Urinary bladder (tissue), 4 donors: Measurements from ENCODE around the gene B2M. TPM values are rescaled to one million over a fixed set of nuclear protein-coding genes. Genes with fewer than 3 reads are reported as not detected.
A peak's percentile ranks its signal among the peaks of the same experiment; 100 is the strongest.
"Not testable (repeated sequence)": the region's sequence is repeated elsewhere in the genome, so short reads cannot be mapped to it uniquely, and the experiment has no call there.

Source experiments
- DNase-seq: peaks from one replicate; pipeline ENCODE4 v3.0.0-alpha.2; 2015; ENCODE audit errors: extremely low spot score
- H3K27ac ChIP-seq: one replicate; pipeline ENCODE4 v1.5.1; 2013; ENCODE audit warnings: low read depth, mild to moderate bottlenecking, moderate library complexity
- H3K36me3 ChIP-seq: one replicate; pipeline ENCODE4 v1.6.1; 2013; ENCODE audit warnings: mild to moderate bottlenecking, moderate library complexity; ENCODE audit not compliant: insufficient read depth
- H3K4me1 ChIP-seq: one replicate; pipeline ENCODE4 v1.6.1; 2013; ENCODE audit warnings: mild to moderate bottlenecking, moderate library complexity; ENCODE audit not compliant: insufficient read depth
- H3K4me3 ChIP-seq: one replicate; pipeline ENCODE4 v1.5.1; 2013; ENCODE audit warnings: low read depth, low read length
- WGBS: extraction: QIAGEN DNeasy Blood & Tissue Kit; methylation state at CpG from one replicate; pipeline ENCODE4 v1.1.7; 2013; 5-methylcytosine and 5-hydroxymethylcytosine counted together
- polyA plus RNA-seq: library from polyadenylated mRNA; stranded (reverse); fragments of 200-250 nt; gene quantifications from one replicate; pipeline ENCODE4 v1.2.3, GENCODE V29; 2013
- total RNA-seq: library from RNA; depleted of rRNA; stranded (reverse); fragments of >200 nt; gene quantifications from one replicate; pipeline ENCODE4 v1.2.3, GENCODE V29; 2014
- donor health status: healthy with polysubstance abuse.
- donor health status: healthy.

B2M gene
- total and polyA plus RNA-seq, 2 donors: 1,910 to 3,964 TPM

DNA sequence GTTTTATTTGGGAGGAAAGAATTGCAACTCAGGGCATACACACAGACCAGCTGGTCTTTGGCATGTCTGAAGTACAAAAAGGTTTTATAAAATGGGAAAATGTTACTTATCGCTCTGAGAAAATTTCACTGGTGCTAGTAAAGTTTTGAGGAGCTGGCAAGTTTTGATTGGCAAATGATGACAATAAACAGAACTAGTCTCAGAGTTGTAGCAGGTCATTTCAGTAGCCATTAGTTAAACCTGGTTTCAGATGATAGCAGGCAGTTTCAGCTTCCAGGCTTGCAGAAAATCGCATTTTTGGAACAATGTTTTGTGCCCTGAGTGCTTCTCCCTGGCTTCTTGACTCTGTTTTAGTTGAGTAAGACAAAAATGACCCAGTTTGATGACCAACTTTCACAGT, 10.7 kb downstream of the B2M start:
- no peaks in the 10 kb centered on the region for H3K4me1 ChIP-seq
- H3K36me3 ChIP-seq: peaks cover 9% of the 10 kb centered on the region
- WGBS: 86% methylated on average over 2 of the region's 2 CpGs
- no peak overlapping the region for H3K4me3 ChIP-seq
- no peak for DNase-seq
- H3K27ac ChIP-seq: no peak overlapping the region

DNA sequence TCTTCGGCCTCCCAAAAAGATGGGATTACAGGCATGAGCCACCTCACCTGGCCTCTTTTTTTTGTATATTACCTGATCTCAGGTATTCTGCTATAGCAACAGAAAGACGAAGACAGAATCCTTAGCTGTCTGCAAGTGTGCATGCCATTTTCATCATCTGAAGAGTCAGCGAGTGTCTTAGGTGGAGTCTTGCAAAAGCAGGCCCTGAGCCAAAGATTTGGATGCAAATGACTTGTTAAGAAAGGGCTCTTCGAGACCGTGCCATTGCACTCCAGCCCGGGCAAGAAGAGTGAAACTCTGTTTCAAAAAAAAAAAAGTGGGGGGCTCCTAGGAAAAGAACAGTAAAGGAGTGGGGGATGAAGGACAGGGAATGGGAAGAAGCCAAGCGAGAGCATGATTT, 14.8 kb downstream of the B2M start:
- H3K27ac ChIP-seq: peak overlapping the region; percentile 70
- 55% methylated on average over 7 of the region's 7 CpGs for WGBS
- no peak overlapping the region for H3K4me3 ChIP-seq
- DNase-seq: no peak
- H3K36me3 ChIP-seq: no peaks in the 10 kb centered on the region
- peaks cover 1% of the 10 kb centered on the region for H3K4me1 ChIP-seq

DNA sequence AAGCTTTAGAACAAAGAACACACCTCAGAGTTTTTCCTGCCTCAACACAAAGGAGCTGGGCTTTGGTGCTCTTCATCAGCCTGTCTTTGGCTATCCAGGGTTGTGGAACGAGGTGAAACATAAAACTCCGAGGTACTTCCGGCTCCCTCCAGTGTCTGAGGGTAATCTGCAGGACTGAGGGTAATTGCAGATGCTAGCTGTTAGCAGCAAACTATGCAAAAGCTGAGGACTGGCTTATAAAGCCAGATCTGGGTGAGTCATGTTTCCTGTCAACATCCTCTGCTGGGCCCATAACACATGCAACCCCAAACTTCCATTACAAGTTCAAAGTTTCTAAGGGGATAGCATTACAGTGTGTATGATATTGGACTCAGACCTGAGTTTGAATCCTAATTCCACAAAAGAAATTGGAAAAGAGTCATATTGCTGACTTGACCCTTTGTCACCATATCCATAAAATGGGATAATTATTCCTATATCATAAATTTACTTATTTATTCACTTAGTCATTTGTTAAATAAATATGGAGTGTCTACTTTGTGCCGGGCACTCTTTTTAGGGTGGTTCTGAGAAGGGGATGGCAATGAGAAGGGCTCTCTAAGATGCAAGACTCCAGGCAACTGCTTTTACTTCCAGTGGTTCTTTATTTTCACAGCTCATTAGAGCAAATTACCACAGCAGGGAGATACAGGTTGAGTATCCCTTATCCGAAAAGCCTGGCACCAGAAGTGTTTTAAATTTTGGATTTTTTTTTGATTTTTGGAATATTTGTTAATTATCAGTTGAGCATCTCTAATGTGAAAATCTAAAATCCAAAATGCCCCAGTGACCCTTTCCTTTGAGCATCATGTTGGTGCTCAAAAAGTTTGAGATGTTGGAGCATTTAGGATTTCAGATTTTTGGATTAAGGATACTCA, 15.5 kb downstream of the B2M start:
- WGBS: 35% methylated on average over 5 of the region's 5 CpGs
- H3K36me3 ChIP-seq: no peaks in the 10 kb centered on the region
- peak overlapping the region; percentile 76 for H3K27ac ChIP-seq
- no peak for DNase-seq
- no peak overlapping the region for H3K4me3 ChIP-seq
- peaks cover 1% of the 10 kb centered on the region for H3K4me1 ChIP-seq

DNA sequence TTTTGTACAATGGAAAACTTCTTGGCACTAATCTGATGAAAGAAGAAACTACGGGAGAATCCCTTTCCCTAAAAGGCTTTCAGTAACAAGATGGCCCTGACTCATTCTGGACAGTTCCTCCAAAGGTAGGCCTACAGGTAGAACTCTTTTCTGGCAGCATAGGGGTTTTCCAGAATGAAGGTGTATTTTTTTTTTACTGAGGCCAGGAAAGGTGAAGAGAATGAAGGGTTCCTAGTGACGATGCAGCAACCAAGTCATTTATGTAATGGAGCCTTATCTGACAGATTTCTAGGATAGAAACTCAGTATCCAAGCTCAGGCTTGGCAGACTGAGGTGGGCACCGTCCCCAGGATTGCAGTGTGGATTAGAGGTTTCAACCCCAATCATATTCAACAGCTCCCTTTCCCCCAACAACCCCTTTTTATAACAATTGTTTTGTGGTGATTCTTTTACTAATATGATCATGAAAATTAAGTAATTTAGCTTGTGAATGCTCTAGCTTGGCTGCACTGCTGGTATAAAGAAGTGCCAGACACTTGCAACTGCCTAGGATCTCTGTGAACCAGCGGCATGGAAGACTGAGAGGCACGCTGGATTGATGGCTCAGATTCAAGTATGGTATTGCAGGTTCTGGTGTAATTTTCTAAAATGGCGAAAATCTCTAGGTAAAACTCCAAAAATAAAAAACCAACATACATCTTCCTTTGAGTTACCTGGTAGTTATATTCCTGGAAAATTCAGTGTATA, 16.3 kb downstream of the B2M start:
- Histone ChIP-seq H3K4me1 (peaks cover 1% of the 10 kb centered on the region), H3K36me3 (peaks cover 2% of the 10 kb centered on the region), H3K4me3 (no peak overlapping the region), H3K27ac (peak overlapping the region; percentile 93)
- no peak for DNase-seq
- WGBS: 86% methylated on average over 6 of the region's 6 CpGs

DNA sequence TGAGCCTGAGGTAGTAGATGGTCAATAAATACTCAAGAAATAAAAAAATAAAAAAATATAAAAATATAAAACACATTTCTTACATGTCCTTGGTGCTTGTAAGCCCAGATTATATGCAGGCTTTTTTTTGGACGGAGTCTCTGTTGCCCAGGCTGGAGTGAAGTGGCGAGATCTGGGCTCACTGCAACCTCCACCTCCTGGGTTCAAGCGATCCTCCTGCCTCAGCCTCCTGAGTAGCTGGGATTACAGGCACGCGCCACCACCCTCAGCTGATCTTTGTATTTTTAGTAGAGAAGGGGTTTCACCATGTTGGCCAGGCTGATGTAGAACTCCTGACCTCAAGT, 16.9 kb downstream of the B2M start:
- 59% methylated on average over 5 of the region's 5 CpGs for WGBS
- peak overlapping the region; percentile 93 for H3K27ac ChIP-seq
- H3K36me3 ChIP-seq, DNase-seq, H3K4me1 ChIP-seq: not testable (repeated sequence)
- peak overlapping the region; percentile 36 for H3K4me3 ChIP-seq

- Histone ChIP-seq H3K4me3 (peak overlapping the region; percentile 67), H3K4me1 (peaks cover 1% of the 10 kb centered on the region), H3K36me3 (peaks cover 2% of the 10 kb centered on the region), H3K27ac (peak overlapping the region; percentile 99)
- peak; percentile 98 for DNase-seq
- WGBS: under 1% methylated on average over 36 of the region's 36 CpGs
These were observed 17.5 kb downstream of the B2M start for GRCh38 chr15:44728576-44729407.

- peaks cover 2% of the 10 kb centered on the region for H3K36me3 ChIP-seq
- peak overlapping the region; percentile 67 for H3K4me3 ChIP-seq
- WGBS: 5% methylated on average over 21 of the region's 21 CpGs
- peaks cover 1% of the 10 kb centered on the region for H3K4me1 ChIP-seq
- peak overlapping the region; percentile 99 for H3K27ac ChIP-seq
- no peak for DNase-seq
These were observed 18.3 kb downstream of the B2M start for GRCh38 chr15:44729408-44730127.

DNA sequence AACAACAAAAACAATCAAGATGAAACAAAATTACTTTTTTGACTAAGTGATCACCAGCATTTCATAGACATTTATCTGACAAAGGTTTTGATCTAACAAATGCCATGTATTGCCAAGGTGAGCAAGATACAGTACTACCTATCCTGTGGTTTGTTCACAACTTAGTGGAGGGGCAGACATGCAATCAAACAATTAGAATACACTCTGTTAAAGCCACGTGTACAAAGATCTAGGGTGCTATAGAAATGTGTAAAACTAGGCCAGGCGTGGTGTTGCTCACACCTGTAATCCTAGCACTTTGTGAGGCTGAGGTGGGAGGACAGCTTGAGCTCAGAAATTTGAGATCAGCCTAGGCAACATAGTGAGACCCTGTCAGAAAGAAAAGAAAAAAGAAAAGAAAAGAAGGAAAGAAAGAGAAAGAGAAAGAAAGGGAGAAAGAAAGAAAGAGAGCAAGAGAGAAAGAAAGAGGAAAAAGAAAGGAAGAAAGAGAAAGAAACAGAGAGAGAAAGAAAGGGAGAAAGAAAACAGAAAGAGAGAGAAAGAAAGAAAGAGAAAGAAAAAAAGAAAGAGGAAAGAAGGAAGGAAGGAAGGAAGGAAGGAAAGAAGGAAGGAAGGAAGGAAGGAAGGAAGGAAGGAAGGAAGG, 23.6 kb downstream of the B2M start:
- Histone ChIP-seq H3K36me3 (peaks cover 2% of the 10 kb centered on the region), H3K27ac (peak overlapping the region; percentile 16), H3K4me1 (no peaks in the 10 kb centered on the region), H3K4me3 (no peak overlapping the region)
- WGBS: 75% methylated on average over 2 of the region's 2 CpGs
- no peak for DNase-seq

- WGBS: 45% methylated on average over 8 of the region's 8 CpGs
- H3K27ac ChIP-seq: peak overlapping the region; percentile 52
- no peak for DNase-seq
- peaks cover 2% of the 10 kb centered on the region for H3K36me3 ChIP-seq
- no peak overlapping the region for H3K4me3 ChIP-seq
- no peaks in the 10 kb centered on the region for H3K4me1 ChIP-seq
These were observed 24.3 kb downstream of the B2M start for GRCh38 chr15:44735482-44736180.

DNA sequence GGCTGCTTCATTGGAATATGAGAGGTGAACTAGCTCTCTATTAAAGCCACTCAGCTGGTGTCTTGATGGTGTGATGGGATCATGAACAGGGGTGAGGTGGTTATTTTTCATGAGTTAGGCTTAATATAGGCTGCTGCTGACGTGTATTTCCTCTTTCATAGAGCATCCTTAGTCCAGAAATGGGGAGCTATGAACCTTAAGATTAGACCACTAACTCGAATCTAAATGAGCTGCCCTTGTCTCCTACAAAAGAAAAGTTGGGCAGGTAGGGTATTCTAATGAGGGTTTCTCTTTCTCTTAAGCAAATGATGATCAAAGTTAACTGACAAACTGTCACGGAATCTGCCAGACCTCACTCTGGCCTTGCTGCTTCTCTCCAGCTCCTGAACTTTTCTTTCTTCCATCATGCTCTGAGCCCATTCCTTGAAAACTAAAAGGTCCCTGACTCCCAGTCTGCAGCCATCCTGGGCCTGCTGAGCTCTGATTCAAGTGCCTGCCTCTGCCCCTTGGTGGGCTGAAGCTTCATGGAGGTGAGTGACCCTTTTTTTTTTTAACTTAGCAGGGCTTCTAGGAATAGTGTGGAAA, 25.0 kb downstream of the B2M start, which contains the start of gene TRIM69:
Gene TRIM69, plus strand, starts transcription at position 348 of the 585 bp plus-strand sequence. Its CDS starts 177 bp downstream, at position 525.
- DNase-seq: no peak
- WGBS: 85% methylated on average over 3 of the region's 3 CpGs
- Histone ChIP-seq H3K27ac (peak within 1 kb of the TSS; percentile 52), H3K4me1 (no peaks in the 10 kb centered on the region), H3K36me3 (peaks cover 2% of the 10 kb centered on the region), H3K4me3 (no peak within 1 kb of the TSS)

GRCh38 chr15:44738340-44738984, 27.1 kb downstream of the B2M start:
- Histone ChIP-seq H3K36me3 (no peaks in the 10 kb centered on the region), H3K4me3 (no peak overlapping the region), H3K27ac (no peak overlapping the region), H3K4me1 (no peaks in the 10 kb centered on the region)
- whole genome bisulfite sequencing: 67% methylated on average over 3 of the region's 3 CpGs
- DNase-seq: no peak
